Endothelial cell of umbilical vein (primary cell): ENCODE results near the gene WIPF3. TPM values are rescaled to one million over a fixed set of nuclear protein-coding genes. Genes with fewer than 3 reads are reported as not detected.

Experiments
- BruUV-seq: library from RNA; stranded (reverse); fragments of 400-500 nt; replicated peaks from 2 replicates; lab custom pipeline; 2021; lab: Mats Ljungman, UMichigan
- CTCF ChIA-PET: fragments of 300-600, 350-600 bp; sonication (Branson Sonifier 250); formaldehyde crosslinking; loops from one replicate; lab custom pipeline; 2021; ENCODE audit warnings: antibody characterized with exemption, inconsistent platforms; lab: Charles Lee
- POLR2A ChIA-PET: fragments of 300-600, 350-600 bp; sonication (Branson Sonifier 250); formaldehyde crosslinking; loops from one replicate; lab custom pipeline; 2021; ENCODE audit warnings: antibody characterized with exemption, inconsistent platforms; lab: Charles Lee
- DNase-seq: peaks from one replicate; pipeline ENCODE4 v3.0.0-alpha.2; 2011; ENCODE audit warnings: low read depth, low spot score
- FAIRE-seq: peaks from 2 replicates; lab custom pipeline; 2011; peaks lifted over from hg19 to GRCh38; lab: Jason Lieb, UNC
- H2AFZ ChIP-seq: 2 replicates; pipeline ENCODE4 v1.6.0; 2012; ENCODE audit warnings: low read depth, low read length, control low read depth, inconsistent platforms
- H3K27ac ChIP-seq: 2 replicates; pipeline ENCODE4 v1.5.1; 2011; ENCODE audit warnings: low read depth, mild to moderate bottlenecking, control low read depth, low read length, moderate library complexity; ENCODE audit not compliant: insufficient read depth
- H3K27me3 ChIP-seq, 2 experiments: 2 replicates each; pipeline versions ENCODE4 v1.6.0 to v1.6.1; 2011; ENCODE audit warnings: low read length in 2 of 2, mixed read lengths in 1 of 2; ENCODE audit not compliant: control insufficient read depth in 2 of 2, insufficient read depth in 2 of 2
- H3K36me3 ChIP-seq, 2 experiments: 2 replicates in 1 of 2; 3 replicates in 1 of 2; pipeline ENCODE4 v1.5.1; 2011; ENCODE audit warnings: low read length in 2 of 2, mild to moderate bottlenecking in 1 of 2, moderate library complexity in 1 of 2; ENCODE audit not compliant: control insufficient read depth in 2 of 2, insufficient read depth in 2 of 2; ENCODE audit errors: extremely low read depth in 1 of 2
- H3K4me1 ChIP-seq: 3 replicates; pipeline ENCODE4 v1.5.1; 2011; ENCODE audit warnings: mild to moderate bottlenecking, low read length; ENCODE audit not compliant: control insufficient read depth, insufficient read depth; ENCODE audit errors: extremely low read depth
- H3K4me2 ChIP-seq: 2 replicates; pipeline ENCODE4 v1.6.1; 2011; ENCODE audit warnings: low read length, control low read depth, mixed read lengths; ENCODE audit not compliant: insufficient read depth
- H3K4me3 ChIP-seq, 3 experiments: fragments of 200-600 bp in 1 of 3; sonication (generic), shearing (Covaris generic) in 1 of 3; replicated peaks in 1 of 3; 2 replicates each; pipeline ENCODE4 v1.5.1; 2011 to 2016; ENCODE audit warnings: control low read depth in 3 of 3, low read length in 3 of 3, mild to moderate bottlenecking in 2 of 3, inconsistent platforms in 1 of 3, low read depth in 1 of 3, moderate library complexity in 1 of 3; ENCODE audit not compliant: insufficient read depth in 1 of 3
- H3K79me2 ChIP-seq: 2 replicates; pipeline ENCODE4 v1.6.0; 2012; ENCODE audit warnings: low read length, inconsistent platforms; ENCODE audit not compliant: control insufficient read depth, insufficient read depth
- H3K9ac ChIP-seq: replicated peaks from 2 replicates; pipeline ENCODE3; 2011; ENCODE audit warnings: low read length, control low read depth; ENCODE audit not compliant: insufficient read depth; ENCODE audit errors: extremely low read depth
- H3K9me1 ChIP-seq: replicated peaks from 3 replicates; pipeline ENCODE4 v1.6.0; 2011; ENCODE audit warnings: mild to moderate bottlenecking, low read length; ENCODE audit not compliant: control insufficient read depth, insufficient read depth; ENCODE audit errors: extremely low read depth
- H3K9me3 ChIP-seq: replicated peaks from 2 replicates; pipeline ENCODE4 v1.5.1; 2012; ENCODE audit warnings: low read length, inconsistent platforms; ENCODE audit not compliant: control insufficient read depth, insufficient read depth
- H4K20me1 ChIP-seq: replicated peaks from 2 replicates; pipeline ENCODE3; 2011; ENCODE audit warnings: mild to moderate bottlenecking, low read length; ENCODE audit not compliant: control insufficient read depth, insufficient read depth; ENCODE audit errors: extremely low read depth
- CTCF ChIP-seq, 2 donors: IDR thresholded peaks; 1 replicate in 1 of 2; 2 replicates in 1 of 2; pipeline ENCODE4 v1.5.1; 2011; ENCODE audit warnings: low read length in 2 of 2, mild to moderate bottlenecking in 2 of 2, moderate library complexity in 2 of 2, control low read depth in 1 of 2, inconsistent platforms in 1 of 2, low read depth in 1 of 2; ENCODE audit not compliant: insufficient read depth in 1 of 2; ENCODE audit errors: extremely low read depth in 1 of 2
- EZH2 ChIP-seq: IDR thresholded peaks from 2 replicates; pipeline ENCODE4 v1.6.1; 2012; ENCODE audit warnings: borderline replicate concordance, low read depth, mild to moderate bottlenecking, moderate library complexity, low read length, inconsistent platforms; ENCODE audit not compliant: severe bottlenecking
- FOS ChIP-seq: IDR thresholded peaks from 2 replicates; pipeline ENCODE4 v1.6.1; 2011; ENCODE audit warnings: mild to moderate bottlenecking, low read length, moderate library complexity, borderline replicate concordance; ENCODE audit not compliant: insufficient read depth
- GATA2 ChIP-seq: IDR thresholded peaks from 2 replicates; pipeline ENCODE4 v1.7.0; 2011; ENCODE audit warnings: low read depth, mild to moderate bottlenecking, moderate library complexity, mixed read lengths, low read length; ENCODE audit not compliant: insufficient read length, insufficient read depth
- JUN ChIP-seq: IDR thresholded peaks from 2 replicates; pipeline ENCODE4 v1.6.1; 2011; ENCODE audit warnings: borderline replicate concordance, low read depth; ENCODE audit not compliant: insufficient read length, insufficient read depth
- MYC ChIP-seq: IDR thresholded peaks from one replicate; pipeline ENCODE4 v1.6.1; 2011; ENCODE audit warnings: mild to moderate bottlenecking, low read depth, low read length
- POLR2A ChIP-seq: IDR thresholded peaks from 2 replicates; pipeline ENCODE4 v1.6.1; 2012; ENCODE audit warnings: low read depth, mild to moderate bottlenecking, control low read depth, low read length
- POLR2AphosphoS5 ChIP-seq: IDR thresholded peaks from 2 replicates; pipeline ENCODE4 v1.6.1; 2012; ENCODE audit warnings: low read depth, mild to moderate bottlenecking, control low read depth, low read length, moderate library complexity; ENCODE audit not compliant: insufficient read depth
- dilution Hi-C: fragments of 300-500 bp; cut with MboI; formaldehyde crosslinking; loops from one replicate; pipeline ENCODE4 v1.15.0; 2019; ENCODE audit warnings: low sequenced_read_pairs; ENCODE audit not compliant: extremely low pct_ligation_motif_present
- intact Hi-C: fragments of 100-400 bp; cut with micrococcal nuclease; formaldehyde crosslinking; loops from one replicate; pipeline ENCODE4 v1.10.0; 2022
- polyA plus RNA-seq, 4 experiments: library from polyadenylated mRNA; depleted of rRNA in 3 of 4; stranded (reverse) in 3 of 4; unstranded in 1 of 4; fragments of >200 nt; gene quantifications; 2 replicates each; pipeline versions ENCODE4 v1.2.1 to v1.2.3, GENCODE V29; 2011 to 2012; ENCODE audit warnings: missing spikeins in 1 of 4
- total RNA-seq: library from RNA; stranded (reverse); gene quantifications from 2 replicates; pipeline ENCODE4 v1.2.3, GENCODE V29; 2021
- TF ChIP-seq, protein P1 (sequence below): IDR thresholded peaks from 2 replicates; pipeline ENCODE4 v1.6.1; 2011; ENCODE audit not compliant: insufficient read depth, insufficient read length

The WIPF3 gene
- total and polyA plus RNA-seq, 2 donors (not counting 3 experiments of a cell fraction or from before 2014, with no cell fraction given), result 0.01 to 0.35 TPM

DNA sequence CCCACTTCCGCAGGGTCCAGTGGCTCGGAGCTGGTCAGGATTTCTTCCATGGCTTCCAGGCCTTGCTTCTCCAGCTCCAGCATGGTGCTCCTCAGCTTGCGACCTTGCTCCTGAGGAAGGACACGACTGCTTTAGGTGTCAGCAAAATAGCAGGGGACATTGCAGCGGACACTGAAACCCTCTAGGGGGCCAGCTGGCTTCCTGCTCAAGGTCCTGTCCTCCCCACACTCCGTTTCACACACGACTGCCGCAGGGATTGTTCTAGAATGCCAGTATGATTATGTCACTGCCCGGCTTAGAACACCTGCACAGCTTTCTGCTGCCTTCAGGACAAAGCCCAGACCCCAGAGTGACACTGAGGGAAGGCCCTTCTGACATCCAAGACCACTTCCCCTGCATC is 117.7 kb downstream of the WIPF3 start:
- Histone ChIP-seq H2AFZ (no peak overlapping the region), H4K20me1 (no peaks in the 10 kb centered on the region), H3K79me2 (no peaks in the 10 kb centered on the region), H3K4me2 (no peak overlapping the region), H3K27ac (no peak overlapping the region), H3K36me3 (peaks cover 6 to 41% of the 10 kb centered on the region in 2 experiments), H3K9me1 (no peaks in the 10 kb centered on the region), H3K4me1 (no peaks in the 10 kb centered on the region), H3K27me3 (no peaks in the 10 kb centered on the region), H3K9ac (no peak overlapping the region), H3K9me3 (no peaks in the 10 kb centered on the region), H3K4me3 (no peak overlapping the region)
- no TSS peak for BruUV-seq
- intact Hi-C loops, result no loop called here
- ChIA-PET POLR2A (no interaction called here), CTCF (interaction anchor here (1.1 to 4.7 kb wide), 3 partner anchors 46 to 288 kb away, joined by 3 to 90 read pairs (median 88); no protein-coding TSS in a partner anchor)
- FAIRE-seq, result no peak
- no peak for DNase-seq
- TF ChIP-seq EZH2, result no peak
- TF ChIP-seq, protein P1, sequence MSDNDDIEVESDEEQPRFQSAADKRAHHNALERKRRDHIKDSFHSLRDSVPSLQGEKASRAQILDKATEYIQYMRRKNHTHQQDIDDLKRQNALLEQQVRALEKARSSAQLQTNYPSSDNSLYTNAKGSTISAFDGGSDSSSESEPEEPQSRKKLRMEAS, result no peak
- TF ChIP-seq POLR2AphosphoS5, result no peak
- no peak for TF ChIP-seq POLR2A
- no peak for TF ChIP-seq FOS
- no peak for TF ChIP-seq GATA2
- no peak for TF ChIP-seq MYC
- TF ChIP-seq CTCF (IDR thresholded peaks at IDR 0.05; ENCODE audit: extremely low read depth in 1 of 2, insufficient read depth in 1 of 2, low read depth in 1 of 2, low read length in 2 of 2), result no peak
- TF ChIP-seq JUN, result no peak
- dilution Hi-C loops, result no loop called here
